ENCODE results near the gene MEGF11.

DNA sequence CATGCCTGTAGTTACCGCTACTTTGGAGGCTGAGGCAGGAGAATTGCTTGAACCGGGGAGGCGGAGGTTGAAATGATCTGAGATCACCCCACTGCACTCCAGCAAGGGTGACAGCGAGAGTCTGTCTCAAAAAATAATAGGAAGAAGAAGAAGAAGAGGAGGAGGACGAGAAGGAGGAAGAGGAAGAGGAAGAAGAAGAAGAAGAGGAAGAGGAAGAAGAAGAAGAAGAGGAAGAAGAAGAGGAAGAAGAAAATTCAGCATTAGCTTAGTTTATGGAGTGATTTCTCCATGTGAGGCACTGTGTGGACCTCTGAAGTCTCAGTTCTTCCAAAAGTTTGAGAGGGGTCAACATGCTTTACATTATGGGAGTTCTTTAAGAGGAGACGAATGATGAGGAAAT is 17.4 kb upstream of the MEGF11 start:
- TF ChIP-seq, protein P1, sequence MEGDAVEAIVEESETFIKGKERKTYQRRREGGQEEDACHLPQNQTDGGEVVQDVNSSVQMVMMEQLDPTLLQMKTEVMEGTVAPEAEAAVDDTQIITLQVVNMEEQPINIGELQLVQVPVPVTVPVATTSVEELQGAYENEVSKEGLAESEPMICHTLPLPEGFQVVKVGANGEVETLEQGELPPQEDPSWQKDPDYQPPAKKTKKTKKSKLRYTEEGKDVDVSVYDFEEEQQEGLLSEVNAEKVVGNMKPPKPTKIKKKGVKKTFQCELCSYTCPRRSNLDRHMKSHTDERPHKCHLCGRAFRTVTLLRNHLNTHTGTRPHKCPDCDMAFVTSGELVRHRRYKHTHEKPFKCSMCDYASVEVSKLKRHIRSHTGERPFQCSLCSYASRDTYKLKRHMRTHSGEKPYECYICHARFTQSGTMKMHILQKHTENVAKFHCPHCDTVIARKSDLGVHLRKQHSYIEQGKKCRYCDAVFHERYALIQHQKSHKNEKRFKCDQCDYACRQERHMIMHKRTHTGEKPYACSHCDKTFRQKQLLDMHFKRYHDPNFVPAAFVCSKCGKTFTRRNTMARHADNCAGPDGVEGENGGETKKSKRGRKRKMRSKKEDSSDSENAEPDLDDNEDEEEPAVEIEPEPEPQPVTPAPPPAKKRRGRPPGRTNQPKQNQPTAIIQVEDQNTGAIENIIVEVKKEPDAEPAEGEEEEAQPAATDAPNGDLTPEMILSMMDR (IDR thresholded peaks at IDR 0.05), result no peak
- no peak for TF ChIP-seq POLR2A (IDR thresholded peaks at IDR 0.05)
